ENCODE results near the gene KANK4.
"Not testable (repeated sequence)": the region's sequence is repeated elsewhere in the genome, so short reads cannot be mapped to it uniquely, and the experiment has no call there.

Gene KANK4

DNA sequence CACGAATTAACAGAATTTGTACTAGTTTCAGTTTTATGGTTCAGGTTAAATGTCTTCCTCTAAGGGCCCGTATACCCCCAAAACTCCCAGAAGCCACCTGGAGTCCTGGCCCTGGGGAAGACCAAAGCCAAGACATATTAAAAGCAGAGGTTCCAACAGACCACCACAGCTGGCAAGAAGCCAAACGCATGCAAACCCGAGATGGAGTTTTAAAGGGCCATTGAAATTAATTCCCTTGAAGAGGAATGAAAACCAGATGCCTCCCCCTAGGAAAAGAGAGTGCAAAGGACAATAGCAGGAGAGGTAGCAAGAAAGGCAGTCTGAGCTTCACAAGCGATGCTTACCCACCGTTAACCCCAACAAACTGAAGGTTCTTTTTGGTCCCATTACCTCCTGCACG, 48.1 kb downstream of the KANK4 start:
- no peak for DNase-seq (ENCODE audit: low read depth)

DNA sequence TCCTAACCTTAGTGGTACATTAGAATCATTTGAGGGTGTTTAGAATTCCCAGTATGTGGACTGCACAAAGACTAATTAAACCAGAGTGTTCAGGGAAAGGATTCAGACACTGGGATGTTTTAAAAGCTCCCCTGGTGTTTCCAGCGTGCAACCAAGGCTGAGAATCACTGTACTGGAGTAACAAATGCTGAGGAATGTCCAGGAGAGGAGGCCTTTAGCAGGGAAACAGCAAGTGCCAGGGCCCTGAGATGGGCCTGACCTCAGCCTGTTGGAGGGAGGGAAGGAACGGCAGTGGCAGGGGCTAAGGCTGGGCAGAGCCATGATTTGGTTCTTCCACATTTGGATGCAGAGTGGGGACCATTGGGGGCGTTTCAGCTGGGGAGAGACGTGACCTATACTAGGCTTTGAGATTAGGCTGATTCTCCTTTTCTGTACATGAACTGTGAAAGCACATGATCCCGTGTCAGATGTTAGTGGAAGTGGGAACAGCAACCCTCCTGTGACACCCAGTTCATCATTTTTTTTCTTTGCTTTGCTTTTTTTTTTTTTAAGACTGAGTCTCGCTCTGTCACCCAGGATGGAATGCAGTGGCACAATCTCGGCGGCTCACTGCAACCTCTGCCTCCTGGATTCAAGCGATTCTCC, 49.3 kb downstream of the KANK4 start:
- DNase-seq (ENCODE audit: low read depth): no peak

DNA sequence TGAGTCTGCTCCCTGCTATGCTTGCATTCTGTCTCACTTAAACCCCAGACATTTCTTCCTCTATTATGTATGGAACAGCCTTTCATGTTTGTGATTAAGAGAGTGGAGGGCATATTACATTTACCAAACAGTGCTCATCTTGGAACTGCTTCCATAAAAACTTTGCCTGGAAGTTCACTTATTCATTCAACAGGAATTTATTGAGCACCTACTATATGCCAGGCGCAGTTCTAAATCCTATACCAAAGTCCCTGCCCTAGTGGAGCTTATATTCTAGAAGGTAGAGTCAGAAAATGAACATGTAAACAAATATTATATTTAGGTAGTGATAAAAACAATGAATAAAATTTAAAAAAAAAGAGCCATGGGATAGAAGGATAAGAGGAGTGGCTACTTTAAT, 49.8 kb downstream of the KANK4 start:
- no peak for DNase-seq (ENCODE audit: low read depth)

DNA sequence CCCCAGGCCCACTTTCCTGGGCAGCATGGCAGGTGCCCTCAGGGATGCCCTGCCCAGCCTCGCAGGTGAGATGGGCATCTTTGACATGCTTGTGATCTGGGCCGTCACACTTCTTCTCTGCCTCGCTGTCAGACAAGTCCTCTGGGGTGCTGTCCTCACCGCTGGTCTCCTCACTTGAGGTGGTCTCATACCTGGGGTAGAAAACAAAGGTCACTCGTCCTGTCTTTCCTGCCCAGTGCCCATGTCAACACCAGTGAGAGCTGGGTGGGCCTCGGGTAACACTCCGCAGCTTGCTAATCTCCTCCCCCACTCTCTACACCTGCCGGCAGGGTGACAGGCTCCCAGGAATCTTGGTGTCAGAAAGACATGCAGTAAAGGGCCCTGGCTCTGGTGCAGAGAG, 50.9 kb downstream of the KANK4 start:
- DNase-seq (ENCODE audit: low read depth): no peak

DNA sequence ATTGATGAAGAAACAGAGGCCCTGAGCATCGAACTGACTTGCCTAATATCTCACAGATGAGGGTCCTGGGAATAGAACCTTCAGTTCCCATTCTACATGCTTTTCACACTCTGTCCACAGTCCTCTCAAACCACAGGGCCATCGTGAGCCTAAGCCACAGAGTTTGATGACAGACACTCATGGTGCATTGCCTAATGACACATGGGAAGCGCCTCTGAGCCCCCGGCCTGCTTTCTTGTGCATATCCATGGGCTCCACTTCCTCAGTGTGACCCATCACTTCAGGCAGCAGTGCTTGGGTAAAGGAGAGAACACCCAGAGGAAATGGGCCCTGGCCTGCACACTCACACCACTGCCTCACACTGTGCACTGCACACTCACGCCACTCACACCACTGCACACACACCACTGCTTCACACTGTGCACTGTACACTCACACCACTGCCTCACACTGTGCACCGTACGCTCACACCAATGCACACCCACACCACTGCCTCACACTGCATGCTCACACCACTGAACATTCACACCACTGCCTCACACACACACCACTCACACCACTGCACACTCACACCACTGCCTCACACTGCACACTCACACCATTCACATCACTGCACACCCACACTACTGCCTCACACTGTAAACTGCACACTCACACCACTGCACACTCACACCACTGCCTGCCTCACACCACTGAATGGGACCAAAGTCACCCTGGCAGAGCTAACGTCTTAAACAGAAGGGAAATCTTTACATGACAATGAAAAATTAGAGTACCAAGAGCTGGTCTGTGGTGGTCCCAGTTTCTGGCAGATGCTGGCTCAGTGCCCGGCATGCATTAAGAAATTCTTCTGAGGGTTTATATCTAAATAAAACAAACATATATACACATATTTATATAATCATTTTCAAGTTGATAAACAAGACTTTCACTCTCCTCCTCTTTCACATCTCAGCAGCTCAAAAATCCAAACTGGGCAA, 53.0 kb downstream of the KANK4 start:
- no peak for DNase-seq (ENCODE audit: low read depth)

DNA sequence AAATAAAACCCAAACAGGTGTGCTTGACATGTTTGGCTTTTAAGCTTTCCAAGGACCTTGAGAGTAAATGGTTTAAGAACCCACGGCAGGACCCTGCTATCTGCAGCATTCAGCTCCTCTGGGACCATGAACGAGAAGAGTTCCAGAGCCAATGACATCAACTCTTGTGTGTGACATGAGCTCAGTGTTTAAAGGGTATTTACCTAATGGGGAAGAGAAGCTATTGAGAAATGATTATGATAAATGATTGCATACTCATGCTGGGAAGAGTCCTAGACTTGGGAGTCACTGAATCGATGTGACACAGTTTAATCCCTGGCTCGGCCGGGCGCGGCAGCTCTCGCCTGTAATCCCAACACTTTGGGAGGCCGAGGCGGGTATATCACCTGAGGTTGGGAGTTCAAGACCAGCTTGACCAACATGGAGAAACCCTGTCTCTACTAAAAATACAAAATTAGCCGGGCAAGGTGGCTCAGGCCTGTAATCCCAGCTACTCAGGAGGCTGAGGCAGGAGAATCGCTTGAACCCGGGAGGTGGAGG, 55.4 kb downstream of the KANK4 start:
- DNase-seq (ENCODE audit: low read depth): no peak

DNA sequence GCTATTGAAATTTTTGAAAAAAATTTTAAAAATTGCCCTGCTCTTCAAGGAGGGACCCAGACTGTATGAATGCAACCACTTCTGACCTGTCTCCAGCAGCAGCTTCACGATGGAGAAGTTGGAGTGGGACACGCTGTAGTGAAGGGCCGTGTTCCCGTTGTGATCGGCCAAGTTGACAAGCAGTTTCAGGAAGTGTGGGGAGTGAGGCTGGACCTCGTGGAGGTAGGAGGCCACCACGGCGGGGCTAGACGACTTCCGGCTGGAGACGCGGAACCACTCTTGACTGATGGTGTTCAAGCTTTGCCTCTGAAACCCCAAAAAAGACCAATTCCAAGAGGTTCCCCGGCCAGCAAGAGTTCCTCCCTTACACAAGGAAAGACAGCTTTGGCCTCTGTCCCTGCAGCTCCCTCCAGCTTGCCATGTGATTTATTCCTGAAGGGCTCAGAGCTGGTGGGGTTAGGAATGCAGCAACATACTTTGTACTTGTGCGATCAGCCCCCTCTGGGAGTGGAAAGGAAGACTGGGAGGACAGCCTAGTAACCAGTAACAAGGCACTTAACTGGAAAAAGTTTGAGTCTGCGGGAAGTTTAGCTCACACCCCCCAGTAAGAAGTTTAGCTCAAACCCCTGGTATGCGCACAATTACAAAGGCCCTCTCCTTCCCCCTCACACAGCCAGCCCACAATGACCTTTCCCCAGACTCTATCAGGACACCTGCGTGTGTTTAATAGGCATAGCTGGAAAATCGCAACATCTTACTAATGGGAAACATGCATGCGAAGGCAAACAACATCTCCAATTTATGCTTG, 56.0 kb downstream of the KANK4 start:
- DNase-seq (ENCODE audit: low read depth): no peak

DNA sequence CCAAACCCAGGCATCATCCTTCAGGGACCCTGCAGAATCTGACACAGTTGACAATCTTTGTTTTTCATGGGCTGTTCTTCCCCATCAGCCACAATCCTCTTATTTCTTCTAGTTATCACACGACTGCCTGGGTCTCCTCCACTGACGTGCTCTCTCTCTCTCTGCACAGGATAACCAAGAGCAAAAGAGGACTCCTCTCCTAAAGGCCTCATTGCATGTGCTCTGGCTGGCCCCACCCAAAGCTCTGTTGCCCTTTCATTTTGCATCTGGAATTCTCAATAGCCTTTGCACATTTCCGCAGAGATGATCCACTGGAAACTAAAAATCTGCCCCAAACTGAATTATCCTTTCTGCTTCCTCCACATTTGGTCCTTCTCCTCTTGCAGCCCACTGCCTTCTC, 58.5 kb downstream of the KANK4 start:
- no peak for DNase-seq (ENCODE audit: low read depth)

DNA sequence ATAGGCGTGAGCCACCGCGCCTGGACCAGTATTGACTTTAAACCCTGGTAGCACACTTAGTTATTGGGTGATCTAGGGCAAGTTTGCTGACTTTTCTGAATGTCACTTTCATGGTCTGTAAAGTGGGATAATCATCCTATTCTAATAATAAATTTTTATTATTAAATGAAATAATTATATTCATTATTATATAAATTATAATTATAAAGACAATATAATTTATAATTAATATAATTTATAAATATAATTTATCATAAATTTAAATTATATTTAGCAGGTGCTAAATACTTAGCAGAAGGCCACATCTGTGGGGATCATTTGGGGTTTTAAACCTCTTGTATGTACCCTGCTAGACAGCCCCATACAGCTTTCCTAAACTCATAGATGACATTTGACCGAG, 59.7 kb downstream of the KANK4 start:
- no peak for DNase-seq (ENCODE audit: low read depth)

DNA sequence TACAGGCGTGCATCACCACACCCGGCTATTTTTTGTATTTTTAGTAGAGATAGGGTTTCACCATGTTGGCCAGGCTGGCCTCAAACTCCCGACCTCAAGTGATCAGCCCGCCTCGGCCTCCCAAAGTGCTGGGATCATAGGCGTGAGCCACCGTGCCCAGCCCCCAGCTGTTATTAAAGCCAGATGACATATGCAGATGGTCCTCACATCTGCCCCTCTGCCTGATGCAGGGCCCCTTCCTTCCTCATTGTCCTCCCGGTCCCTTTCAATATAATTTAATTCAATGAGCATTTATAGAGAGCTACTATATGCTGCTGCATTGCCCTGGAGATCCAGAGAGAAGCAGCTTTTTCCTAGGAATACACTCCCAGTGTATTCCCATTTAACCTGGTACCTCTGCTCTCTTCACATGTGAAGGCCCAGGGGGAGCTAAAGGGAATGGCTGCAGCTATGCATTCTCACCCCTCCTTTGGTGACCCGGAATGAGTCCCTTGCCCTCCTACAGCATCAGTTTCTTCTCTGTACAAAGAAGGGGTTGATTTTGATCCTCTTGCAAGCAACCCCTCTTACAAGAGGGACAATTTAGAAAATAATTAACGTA, 69.0 kb downstream of the KANK4 start:
- DNase-seq (ENCODE audit: low read depth): no peak

DNA sequence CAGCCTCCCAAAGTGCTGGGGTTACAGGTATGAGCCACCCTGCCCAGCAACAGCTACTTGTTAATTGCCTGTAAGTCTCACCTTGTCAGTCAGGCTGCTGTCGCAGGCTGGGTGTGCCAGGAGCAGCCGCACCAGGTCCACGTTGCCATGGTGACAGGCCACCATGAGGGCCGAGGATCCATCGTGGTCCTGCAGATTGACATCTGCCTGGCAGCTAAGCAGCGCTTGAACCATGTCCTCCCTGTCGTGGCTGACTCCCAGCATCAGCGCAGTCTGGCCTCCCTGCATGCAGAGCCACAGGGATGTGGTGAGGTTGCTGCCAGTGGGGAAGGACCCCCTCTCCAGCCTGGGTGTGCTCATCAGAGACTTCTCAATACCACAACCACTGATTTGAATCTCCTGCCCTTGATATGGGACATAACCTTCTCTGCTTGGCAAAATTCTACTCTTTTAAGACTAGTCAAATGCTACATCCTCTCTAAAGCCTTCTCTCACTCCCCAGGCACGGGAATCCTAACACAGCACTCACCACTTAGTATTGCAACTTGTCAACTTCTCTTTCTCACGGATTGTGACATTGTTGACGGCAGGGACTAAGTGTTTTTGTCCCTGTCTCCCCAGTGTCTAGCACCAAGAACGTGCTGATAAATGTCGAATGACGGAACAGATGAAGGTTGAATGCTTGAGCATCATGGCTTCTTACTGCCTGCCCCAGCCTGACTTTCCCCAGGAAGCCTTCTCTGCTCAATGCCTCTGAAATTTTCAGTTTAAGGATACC, 71.7 kb downstream of the KANK4 start:
- no peak for DNase-seq (ENCODE audit: low read depth)

DNA sequence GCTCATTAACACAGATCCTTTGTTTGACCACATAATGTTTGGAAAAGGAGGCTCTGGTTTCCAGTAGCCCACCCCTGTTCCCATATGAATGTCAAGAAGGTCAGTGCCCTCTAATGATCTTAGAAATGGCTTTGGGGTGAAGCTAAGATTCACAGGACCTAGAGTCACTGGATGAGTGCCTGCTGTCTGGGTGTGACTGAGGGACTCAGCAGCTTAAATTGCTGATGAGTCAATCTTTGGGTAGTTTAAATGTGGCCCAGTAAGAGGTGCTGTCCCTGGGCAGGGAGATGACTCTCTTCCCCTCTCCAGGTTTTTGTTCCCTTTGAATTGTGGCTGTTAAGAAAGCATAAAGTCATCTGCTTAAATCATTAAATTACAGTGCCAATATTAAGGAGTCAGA, 74.0 kb downstream of the KANK4 start:
- no peak for DNase-seq (ENCODE audit: low read depth)

DNA sequence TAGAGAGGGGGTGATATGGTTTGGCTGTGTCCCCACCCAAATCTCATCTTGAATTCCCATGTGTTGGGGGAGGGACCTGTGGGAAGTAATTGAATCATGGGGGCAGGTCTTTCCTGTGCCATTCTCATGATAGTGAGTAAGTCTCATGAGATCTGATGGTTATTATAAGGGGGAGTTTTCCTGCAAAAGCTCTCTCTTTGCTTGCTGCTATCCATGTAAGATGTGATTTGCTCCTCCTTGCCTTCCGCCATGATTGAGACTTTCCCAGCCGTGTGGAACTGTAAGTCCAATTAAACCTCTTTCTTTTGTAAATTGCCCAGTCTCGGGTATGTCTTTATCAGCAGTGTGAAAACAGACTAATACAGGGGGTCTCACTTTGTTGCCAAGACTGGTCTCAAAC, 74.9 kb downstream of the KANK4 start:
- not testable (repeated sequence) for DNase-seq (ENCODE audit: low read depth)

DNA sequence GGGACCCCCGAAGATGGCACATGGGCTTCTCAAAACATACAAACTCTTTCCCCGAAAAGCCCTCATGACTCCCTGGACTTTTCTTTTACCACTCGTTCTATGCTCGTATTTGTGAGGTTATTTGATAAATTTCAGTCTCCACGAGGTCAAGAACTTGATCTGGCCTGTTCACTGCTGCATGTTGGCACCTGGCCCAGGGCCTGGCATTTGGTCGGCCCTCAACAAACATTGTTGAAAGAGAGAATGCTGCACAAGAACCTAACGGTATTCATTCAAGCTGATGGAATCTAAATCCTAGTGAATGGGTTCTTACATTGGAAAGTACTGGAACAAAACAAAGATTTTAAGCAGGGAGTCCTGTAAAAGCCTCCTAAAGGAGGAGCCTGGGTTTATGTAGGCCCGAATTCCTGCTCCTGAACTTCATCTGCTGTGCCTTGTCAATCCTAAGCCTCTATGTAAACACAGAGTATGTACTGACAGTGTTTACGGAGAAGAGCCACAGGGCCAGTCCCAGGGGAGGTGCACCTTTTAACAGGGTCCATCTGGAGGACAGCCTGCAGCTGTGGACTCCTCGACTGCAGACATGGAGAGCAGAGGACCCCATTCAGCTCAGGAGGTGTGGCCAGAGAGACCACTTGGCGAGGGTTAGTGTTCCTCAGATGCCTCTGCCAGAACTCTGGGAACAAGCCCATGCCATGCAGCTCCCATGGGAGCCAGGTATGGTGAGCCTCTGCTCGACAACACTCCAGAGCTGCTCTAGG, 77.7 kb downstream of the KANK4 start:
- no peak for DNase-seq (ENCODE audit: low read depth)

DNA sequence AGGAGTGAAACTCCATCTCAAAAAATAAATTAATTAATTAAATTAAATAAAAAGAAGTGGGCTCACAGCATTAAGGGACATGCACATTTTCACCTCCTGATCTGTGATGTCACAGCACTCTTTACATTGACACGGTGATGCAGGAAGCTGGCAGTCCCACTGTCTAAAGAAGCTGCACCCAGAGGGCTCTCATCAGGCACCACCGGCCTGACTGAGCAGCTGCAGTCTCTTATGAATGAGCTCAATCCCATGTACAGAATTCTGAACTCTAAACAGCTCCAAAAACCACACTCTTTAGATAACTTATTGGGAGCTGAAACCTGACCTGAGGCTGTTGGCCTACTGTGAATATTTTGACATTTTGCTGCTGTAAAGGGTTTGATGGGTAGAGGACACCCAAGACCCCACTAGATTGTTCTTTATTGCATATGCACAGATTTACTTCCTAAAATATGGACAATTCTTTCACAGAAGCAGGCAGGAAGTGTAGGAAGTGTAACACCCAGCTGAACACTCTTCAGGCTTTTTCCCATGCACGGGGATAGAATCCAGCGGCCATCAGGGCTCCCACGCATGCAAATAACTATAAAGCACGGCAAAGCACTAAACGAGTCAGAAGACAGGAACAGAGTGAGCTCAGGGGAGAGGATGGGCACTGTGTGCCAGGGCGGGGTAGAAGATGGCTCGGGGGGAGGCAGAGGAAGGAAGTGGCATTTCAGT, 78.4 kb downstream of the KANK4 start:
- no peak for DNase-seq (ENCODE audit: low read depth)

DNA sequence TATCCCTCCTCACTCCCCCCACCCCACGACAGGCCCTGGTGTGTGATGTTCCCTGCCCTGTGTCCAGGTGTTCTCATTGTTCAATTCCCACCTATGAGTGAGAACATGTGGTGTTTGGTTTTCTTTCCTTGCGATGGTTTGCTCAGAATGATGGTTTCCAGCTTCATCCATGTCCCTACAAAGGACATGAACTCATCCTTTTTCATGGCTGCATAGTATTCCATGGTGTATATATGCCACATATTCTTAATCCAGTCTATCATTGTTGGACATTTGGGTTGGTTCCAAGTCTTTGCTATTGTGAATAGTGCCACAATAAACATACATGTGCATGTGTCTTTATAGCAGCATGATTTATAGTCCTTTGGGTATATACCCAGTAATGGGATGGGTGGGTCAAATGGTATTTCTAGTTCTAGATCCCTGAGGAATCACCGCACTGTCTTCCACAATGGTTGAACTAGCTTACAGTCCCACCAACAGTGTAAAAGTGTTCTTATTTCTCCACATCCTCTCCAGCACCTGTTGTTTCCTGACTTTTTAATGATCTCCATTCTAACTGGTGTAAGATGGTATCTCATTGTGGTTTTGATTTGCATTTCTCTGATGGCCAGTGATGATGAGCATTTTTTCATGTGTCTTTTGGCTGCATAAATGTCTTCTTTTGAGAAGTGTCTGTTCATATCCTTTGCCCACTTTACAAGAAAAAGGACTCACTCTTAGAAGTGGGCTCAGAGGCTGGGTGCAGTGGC, 79.4 kb downstream of the KANK4 start:
- not testable (repeated sequence) for DNase-seq (ENCODE audit: low read depth)

DNA sequence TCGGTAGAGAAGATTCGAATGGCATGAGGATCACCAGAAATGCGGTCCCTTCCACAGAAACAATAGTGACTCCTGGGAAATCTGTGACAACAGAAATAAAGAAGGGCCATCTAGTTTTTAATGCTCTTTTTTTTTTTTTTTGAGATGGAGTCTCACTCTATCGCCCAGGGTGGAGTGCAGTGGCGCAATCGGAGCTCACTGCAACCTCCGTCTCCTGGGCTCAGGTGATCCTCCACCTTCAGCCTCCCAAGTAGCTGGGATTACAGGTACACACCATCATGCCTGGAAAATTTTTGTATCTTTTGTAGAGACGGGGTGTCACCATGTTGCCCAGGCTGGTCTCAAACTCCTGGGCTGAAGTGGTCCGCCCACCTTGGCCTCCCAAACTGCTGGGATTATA, 80.7 kb downstream of the KANK4 start:
- DNase-seq (ENCODE audit: low read depth): no peak

DNA sequence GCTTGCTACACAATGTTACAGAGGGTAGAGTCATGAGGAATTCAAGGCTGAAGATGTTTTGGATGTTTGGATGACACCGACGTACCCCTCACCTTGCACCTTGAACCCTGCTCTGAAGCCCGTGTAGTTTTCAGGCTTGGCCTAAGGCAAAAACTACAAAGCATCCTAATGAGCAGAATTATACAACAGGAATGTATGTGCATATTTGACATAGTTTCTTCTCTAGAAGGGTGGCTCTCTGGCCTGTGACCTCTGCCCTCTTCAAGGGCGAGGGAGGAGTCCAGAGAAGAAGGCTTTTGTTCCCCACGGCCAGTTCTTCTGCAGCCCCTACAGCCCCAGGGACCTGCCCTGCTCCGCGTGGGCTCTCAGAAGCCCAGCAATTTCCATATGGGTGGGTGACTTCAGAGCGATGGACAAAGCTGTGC, 81.3 kb downstream of the KANK4 start:
- DNase-seq (ENCODE audit: low read depth): no peak

DNA sequence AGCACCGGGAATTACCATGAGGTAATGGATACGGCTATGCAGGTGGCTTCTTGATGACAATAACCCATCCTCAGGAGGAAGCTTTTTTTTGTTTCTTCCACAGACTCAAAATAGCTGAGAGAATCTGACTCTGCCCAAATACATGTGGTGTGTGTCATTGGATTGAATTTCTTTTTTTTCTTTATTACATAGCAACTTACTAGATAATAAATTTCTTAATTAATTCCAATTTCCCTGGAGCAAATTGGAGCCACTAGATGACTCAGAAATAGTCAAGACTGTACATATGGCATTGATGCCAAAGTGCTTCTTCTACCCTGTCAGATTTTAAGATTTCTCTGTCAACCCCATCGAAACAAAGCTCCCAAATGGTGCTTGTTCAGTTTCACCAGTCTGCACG, 81.9 kb downstream of the KANK4 start:
- DNase-seq (ENCODE audit: low read depth): no peak

Measured in stimulated activated CD8-positive, alpha-beta memory T cell treated with anti-CD3 and anti-CD28 coated beads, Interleukin-15, amount 100 ng/mL, for 24 hours (primary cell).